ENCODE data around the gene ZNF213.

The ZNF213 gene

GRCh38 chr16:3182608-3183444, 48.0 kb downstream of the ZNF213 start (continued):
- TF ChIP-seq CTCF (tag by site-specific recombination; IDR thresholded peaks at IDR 0.05), result peak; percentile 86
- TF ChIP-seq GFI1B (tag by site-specific recombination; IDR thresholded peaks at IDR 0.05), result 0 out of 2 replicates have a peak, but pooled peaks have one; percentile 29
- TF ChIP-seq ZNF561 (tag by site-specific recombination; IDR thresholded peaks at IDR 0.05; ENCODE audit: borderline replicate concordance), result peak; percentile 49; the same call in 1 of the 2 replicates
- no peak for TF ChIP-seq ZNF645 (tag by site-specific recombination; IDR thresholded peaks at IDR 0.05)
- peak; percentile 74; the same call in 1 of the 2 replicates for TF ChIP-seq ZBTB48 (tag by site-specific recombination; IDR thresholded peaks at IDR 0.05)
- TF ChIP-seq ZBTB11 (tag by site-specific recombination; conservative IDR thresholded peaks at IDR 0.05; ENCODE audit: low read depth), result peak; percentile 39
- TF ChIP-seq SP7 (tag by site-specific recombination; IDR thresholded peaks at IDR 0.05), result peak; percentile 60
- no peak for TF ChIP-seq ZNF791 (tag by site-specific recombination; IDR thresholded peaks at IDR 0.05)
- peak; percentile 52; the same call in 1 of the 2 replicates for TF ChIP-seq KLF10 (tag by site-specific recombination; IDR thresholded peaks at IDR 0.05)
- no peak for TF ChIP-seq ZFP3 (tag by site-specific recombination; IDR thresholded peaks at IDR 0.05; ENCODE audit: low read depth)
- no peak for TF ChIP-seq HIC1 (tag by site-specific recombination; IDR thresholded peaks at IDR 0.05)
- peak; percentile 47 for TF ChIP-seq KLF1 (tag by site-specific recombination; IDR thresholded peaks at IDR 0.05)
- no peak for TF ChIP-seq ZNF549 (tag by site-specific recombination; IDR thresholded peaks at IDR 0.05)
- TF ChIP-seq ZXDB (tag by site-specific recombination; IDR thresholded peaks at IDR 0.05), result peak; percentile 58
- peak; percentile 63 for TF ChIP-seq ZEB2 (tag by site-specific recombination; IDR thresholded peaks at IDR 0.05)
- no peak for TF ChIP-seq REST (tag by site-specific recombination; IDR thresholded peaks at IDR 0.05)
- no peak for TF ChIP-seq SP2 (tag by site-specific recombination; IDR thresholded peaks at IDR 0.05)
- peak; percentile 29; the same call in 1 of the 2 replicates for TF ChIP-seq ZNF639 (tag by site-specific recombination; IDR thresholded peaks at IDR 0.05)
- TF ChIP-seq ZNF660 (tag by site-specific recombination; IDR thresholded peaks at IDR 0.05), result peak; percentile 88
- peak; percentile 58; the same call in 1 of the 2 replicates for TF ChIP-seq ZFP37 (tag by site-specific recombination; IDR thresholded peaks at IDR 0.05)
- TF ChIP-seq ZNF704 (tag by site-specific recombination; IDR thresholded peaks at IDR 0.05), result no peak
- TF ChIP-seq ZNF2 (tag by site-specific recombination; IDR thresholded peaks at IDR 0.05), result peak; percentile 20; the same call in 1 of the 2 replicates
- TF ChIP-seq GLI2 (tag by site-specific recombination; IDR thresholded peaks at IDR 0.05; ENCODE audit: borderline replicate concordance, low read depth), result no peak
- TF ChIP-seq ZNF184 (tag by site-specific recombination; IDR thresholded peaks at IDR 0.05), result 0 out of 2 replicates have a peak, but pooled peaks have one; percentile 43

Data from HEK293 (cell line).